Nephron progenitor cell (in vitro differentiated cells): ENCODE data around the gene ACOD1.
A peak's percentile ranks its signal among the peaks of the same experiment; 100 is the strongest.

Source experiments
- DNase-seq: peaks from one replicate; pipeline ENCODE4 v3.0.0; 2021
- H3K27ac Mint-ChIP-seq: 2 replicates; pipeline ENCODE4 v1.8.0; 2021; ENCODE audit warnings: mild to moderate bottlenecking, moderate library complexity, mixed read lengths
- H3K27me3 Mint-ChIP-seq: 2 replicates; pipeline ENCODE4 v1.8.0; 2021; ENCODE audit warnings: mild to moderate bottlenecking, low read depth, mixed read lengths; ENCODE audit not compliant: poor library complexity
- H3K36me3 Mint-ChIP-seq: 2 replicates; pipeline ENCODE4 v1.8.0; 2021; ENCODE audit warnings: low read depth, mixed read lengths
- H3K4me1 Mint-ChIP-seq: 2 replicates; pipeline ENCODE4 v1.8.0; 2021; ENCODE audit warnings: mixed read lengths
- H3K4me3 Mint-ChIP-seq: 2 replicates; pipeline ENCODE4 v1.8.0; 2021; ENCODE audit warnings: mild to moderate bottlenecking, moderate library complexity, mixed read lengths
- H3K9me3 Mint-ChIP-seq: 2 replicates; pipeline ENCODE4 v1.8.0; 2021; ENCODE audit warnings: mild to moderate bottlenecking, moderate library complexity, mixed read lengths
- TF ChIP-seq, protein P1 (sequence below): fragments of 200-600 bp; sonication (generic); IDR thresholded peaks from 2 replicates; pipeline ENCODE4 v1.5.0; 2021; ENCODE audit warnings: antibody characterized with exemption

The ACOD1 gene

DNA sequence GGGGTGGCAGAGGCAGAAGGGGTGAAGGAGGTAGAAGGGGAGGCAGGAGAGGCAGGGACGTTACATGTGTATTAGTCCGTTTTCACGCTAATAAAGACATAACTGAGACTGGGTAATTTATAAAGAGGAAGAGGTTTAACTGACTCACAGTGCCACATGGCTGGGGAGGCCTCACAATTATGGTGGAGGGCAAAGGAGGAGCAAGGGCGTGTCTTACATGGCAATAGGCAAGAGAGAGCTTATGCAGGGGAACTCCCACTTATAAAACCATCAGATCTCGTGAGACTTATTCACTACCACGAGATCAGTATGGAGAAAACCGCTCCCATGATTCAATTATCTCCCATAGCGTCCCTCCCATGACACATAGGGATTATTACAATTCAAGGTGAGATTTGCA is 19.0 kb upstream of the ACOD1 start:
- Mint-ChIP-seq H3K4me3 (no peak overlapping the region), H3K9me3 (peaks cover 6% of the 10 kb centered on the region), H3K36me3 (no peaks in the 10 kb centered on the region), H3K27me3 (peaks cover 4% of the 10 kb centered on the region), H3K27ac (no peak overlapping the region), H3K4me1 (no peaks in the 10 kb centered on the region)
- TF ChIP-seq, protein P1, sequence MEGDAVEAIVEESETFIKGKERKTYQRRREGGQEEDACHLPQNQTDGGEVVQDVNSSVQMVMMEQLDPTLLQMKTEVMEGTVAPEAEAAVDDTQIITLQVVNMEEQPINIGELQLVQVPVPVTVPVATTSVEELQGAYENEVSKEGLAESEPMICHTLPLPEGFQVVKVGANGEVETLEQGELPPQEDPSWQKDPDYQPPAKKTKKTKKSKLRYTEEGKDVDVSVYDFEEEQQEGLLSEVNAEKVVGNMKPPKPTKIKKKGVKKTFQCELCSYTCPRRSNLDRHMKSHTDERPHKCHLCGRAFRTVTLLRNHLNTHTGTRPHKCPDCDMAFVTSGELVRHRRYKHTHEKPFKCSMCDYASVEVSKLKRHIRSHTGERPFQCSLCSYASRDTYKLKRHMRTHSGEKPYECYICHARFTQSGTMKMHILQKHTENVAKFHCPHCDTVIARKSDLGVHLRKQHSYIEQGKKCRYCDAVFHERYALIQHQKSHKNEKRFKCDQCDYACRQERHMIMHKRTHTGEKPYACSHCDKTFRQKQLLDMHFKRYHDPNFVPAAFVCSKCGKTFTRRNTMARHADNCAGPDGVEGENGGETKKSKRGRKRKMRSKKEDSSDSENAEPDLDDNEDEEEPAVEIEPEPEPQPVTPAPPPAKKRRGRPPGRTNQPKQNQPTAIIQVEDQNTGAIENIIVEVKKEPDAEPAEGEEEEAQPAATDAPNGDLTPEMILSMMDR = no peak
- no peak for DNase-seq

DNA sequence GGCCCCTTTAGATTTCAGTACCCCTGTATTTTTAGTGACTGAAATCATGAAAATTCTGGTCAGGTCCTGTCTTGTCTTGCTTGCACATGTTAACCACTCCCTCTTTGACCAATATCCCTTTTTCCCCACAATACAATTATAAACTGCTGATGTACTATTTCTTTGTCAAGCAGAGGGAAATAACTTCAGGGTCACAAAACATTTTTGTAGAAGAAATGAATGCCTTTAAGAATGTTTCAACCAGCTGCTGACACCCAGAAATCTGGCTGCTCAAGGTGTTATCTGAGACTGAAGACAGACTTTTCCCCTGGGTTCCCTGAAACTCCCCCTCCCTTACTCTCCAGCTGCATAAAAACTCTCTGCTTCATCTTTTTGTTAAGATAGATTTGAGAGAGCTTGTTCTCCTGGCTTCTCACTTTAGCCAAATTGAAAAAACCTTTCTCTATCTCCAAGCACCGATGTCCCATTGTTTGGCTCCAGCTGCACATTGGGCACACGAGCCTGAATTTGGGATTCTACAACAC is 18.4 kb upstream of the ACOD1 start:
- TF ChIP-seq, protein P1 = no peak
- Mint-ChIP-seq H3K27ac (no peak overlapping the region), H3K36me3 (no peaks in the 10 kb centered on the region), H3K9me3 (peaks cover 6% of the 10 kb centered on the region), H3K4me3 (no peak overlapping the region), H3K27me3 (peaks cover 4% of the 10 kb centered on the region), H3K4me1 (no peaks in the 10 kb centered on the region)
- DNase-seq = no peak

DNA sequence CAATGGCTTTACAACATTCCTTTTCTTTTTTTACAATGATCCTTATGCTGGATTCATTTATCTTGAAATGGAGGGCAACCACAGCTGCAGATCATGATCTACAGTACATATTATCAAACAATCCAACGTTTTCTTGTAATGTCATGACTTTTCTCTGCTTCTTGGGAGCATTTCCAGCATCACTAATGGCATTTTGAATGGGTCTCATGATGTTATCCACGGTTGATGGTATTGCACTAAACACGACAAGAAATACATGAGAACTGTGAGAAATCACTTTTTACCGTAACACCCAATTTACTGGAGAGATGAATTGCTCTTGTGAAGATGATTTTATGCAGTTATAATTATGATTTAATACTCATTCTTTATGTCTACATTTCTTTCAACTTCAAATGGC is 16.2 kb upstream of the ACOD1 start:
- Mint-ChIP-seq H3K27me3 (peaks cover 7% of the 10 kb centered on the region), H3K4me1 (no peaks in the 10 kb centered on the region), H3K27ac (no peak overlapping the region), H3K9me3 (peaks cover 6% of the 10 kb centered on the region), H3K36me3 (no peaks in the 10 kb centered on the region), H3K4me3 (no peak overlapping the region)
- TF ChIP-seq, protein P1 = no peak
- no peak for DNase-seq

DNA sequence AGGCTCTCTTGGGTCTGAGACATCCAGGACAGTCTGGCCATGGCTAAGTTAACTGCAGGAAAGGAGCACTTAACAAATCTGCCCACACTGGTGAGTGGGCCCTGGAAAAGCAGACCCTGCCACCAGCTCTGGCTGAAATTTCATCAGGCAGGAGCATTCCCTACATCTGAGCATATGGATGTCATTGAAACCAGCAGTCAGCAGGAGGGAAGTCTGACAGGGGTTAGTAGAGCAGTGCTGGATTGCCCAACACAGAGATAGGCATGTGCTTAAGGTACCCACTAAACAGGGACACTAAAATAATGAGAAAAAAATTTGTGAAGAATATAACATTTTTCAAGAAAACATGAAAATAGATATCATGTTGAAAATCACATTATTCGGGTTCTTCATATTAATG is 13.6 kb upstream of the ACOD1 start:
- Mint-ChIP-seq H3K4me1 (no peaks in the 10 kb centered on the region), H3K27me3 (peaks cover 7% of the 10 kb centered on the region), H3K9me3 (peaks cover 6% of the 10 kb centered on the region), H3K4me3 (no peak overlapping the region), H3K36me3 (no peaks in the 10 kb centered on the region), H3K27ac (peak overlapping the region; percentile 61)
- TF ChIP-seq, protein P1 = no peak
- no peak for DNase-seq

DNA sequence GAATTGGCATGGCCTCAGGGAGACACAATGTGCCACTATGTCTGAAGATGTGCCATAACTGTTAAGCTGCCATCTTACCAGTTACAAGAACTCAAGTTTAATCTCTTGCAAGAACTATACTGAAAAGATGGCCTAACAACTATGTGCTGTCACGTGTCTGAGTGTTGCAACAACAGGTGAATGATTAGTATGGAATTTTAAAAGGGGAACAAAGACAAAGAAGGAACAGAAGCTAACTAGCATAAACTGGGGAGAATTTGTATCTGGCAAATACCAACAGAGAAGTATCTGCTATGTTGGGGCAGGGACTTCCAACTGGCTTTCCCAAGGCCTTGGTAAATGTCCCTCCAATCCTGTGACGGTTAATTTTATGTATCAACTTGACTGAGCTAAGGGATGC is 11.5 kb upstream of the ACOD1 start:
- Mint-ChIP-seq H3K27ac (no peak overlapping the region), H3K4me1 (no peaks in the 10 kb centered on the region), H3K4me3 (no peak overlapping the region)

More for the DNA sequence above, 11.5 kb upstream of the ACOD1 start:
- Mint-ChIP-seq H3K36me3 (no peaks in the 10 kb centered on the region), H3K9me3 (no peaks in the 10 kb centered on the region), H3K27me3 (peaks cover 11% of the 10 kb centered on the region)
- TF ChIP-seq, protein P1 = no peak
- no peak for DNase-seq
